Spinal cord (tissue), 10 donors: Measurements from ENCODE around the gene GBGT1. TPM values are rescaled to one million over a fixed set of nuclear protein-coding genes. Genes with fewer than 3 reads are reported as not detected.
"Not testable (repeated sequence)": the region's sequence is repeated elsewhere in the genome, so short reads cannot be mapped to it uniquely, and the experiment has no call there.

ENCODE experiments used
- DNase-seq, 6 donors: peaks; one replicate each; pipeline versions ENCODE4 v3.0.0 to v3.0.0-alpha.2; 2013 to 2015; ENCODE audit warnings: low spot score in 6 of 6, low read depth in 4 of 6
- H3K27ac ChIP-seq: one replicate; pipeline ENCODE4 v1.5.1; 2013; ENCODE audit warnings: low read depth, low read length, control low read depth
- H3K27me3 ChIP-seq: one replicate; pipeline ENCODE4 v1.6.1; 2013; ENCODE audit warnings: low read length; ENCODE audit not compliant: control insufficient read depth, insufficient read depth
- H3K36me3 ChIP-seq: one replicate; pipeline ENCODE4 v1.6.1; 2013; ENCODE audit warnings: low read length; ENCODE audit not compliant: control insufficient read depth, insufficient read depth
- H3K4me1 ChIP-seq: one replicate; pipeline ENCODE4 v1.6.1; 2013; ENCODE audit warnings: low read length; ENCODE audit not compliant: control insufficient read depth, insufficient read depth
- H3K4me3 ChIP-seq: one replicate; pipeline ENCODE4 v1.5.1; 2013; ENCODE audit warnings: low read depth, low read length, control low read depth
- H3K9me3 ChIP-seq: one replicate; pipeline ENCODE4 v1.6.1; 2013; ENCODE audit warnings: low read length; ENCODE audit not compliant: control insufficient read depth, insufficient read depth
- WGBS: methylation state at CpG from one replicate; pipeline ENCODE4 v1.1.5; 2013; ENCODE audit warnings: missing lambda C conversion rate; ENCODE audit not compliant: insufficient coverage; 5-methylcytosine and 5-hydroxymethylcytosine counted together
- long read RNA-seq, 4 donors: transcript quantifications; one replicate each; lab custom pipeline, GENCODE V29; 2026
- polyA plus RNA-seq, 2 donors: library from polyadenylated mRNA; unstranded; fragments of 120-200 nt; gene quantifications; one replicate each; pipeline ENCODE4 v1.2.1, GENCODE V29; 2013; ENCODE audit not compliant: insufficient read length in 2 of 2
- total RNA-seq, 2 donors: library from RNA; depleted of rRNA in 1 of 2; stranded (reverse); fragments of 120-200 nt in 1 of 2; fragments of >200 nt in 1 of 2; gene quantifications; one replicate each; pipeline versions ENCODE4 v1.2.3 to v1.2.4, GENCODE V29; 2013 to 2014
- donor health status: healthy.

GBGT1 gene
- total RNA-seq (1 to 10 TPM; 3.9 to 6.4 TPM), polyA plus RNA-seq (1 to 10 TPM; 5.5 to 8.6 TPM)
- long read RNA-seq, donor 1, partial matches to known transcripts = 0 of 1 reads
- long read RNA-seq, donor 1, other reads (novel, unspliced or antisense) = 0 of 1 reads
- long read RNA-seq, donor 2, partial matches to known transcripts = 0 of 3 reads
- long read RNA-seq, donor 2, other reads (novel, unspliced or antisense) = 0 of 3 reads
- long read RNA-seq, donor 3 = 0 reads
- long read RNA-seq, donor 4, partial matches to known transcripts = 0 of 1 reads
- long read RNA-seq, donor 4, other reads (novel, unspliced or antisense) = 0 of 1 reads

GRCh38 chr9:133163504-133164172 is at the start of gene GBGT1:
Gene GBGT1, minus strand, starts transcription at chr9:133163914. Its CDS starts 1,502 bp downstream, at chr9:133162412.
- no peaks in the 10 kb centered on the region for H3K9me3 ChIP-seq
- WGBS = 2% methylated on average over 56 of the region's 56 CpGs
- peak in 2 of 6 donors; percentile 40 to 62 for DNase-seq
- peaks cover 24% of the 10 kb centered on the region for H3K27me3 ChIP-seq
- H3K27ac ChIP-seq = no peak within 1 kb of the TSS
- peak within 1 kb of the TSS; percentile 45 for H3K4me3 ChIP-seq
- no peaks in the 10 kb centered on the region for H3K36me3 ChIP-seq
- peaks cover 22% of the 10 kb centered on the region for H3K4me1 ChIP-seq

GRCh38 chr9:133210609-133211008 is 46.9 kb upstream of the GBGT1 start:
- Histone ChIP-seq H3K27me3 (no peaks in the 10 kb centered on the region), H3K4me3 (no peak overlapping the region), H3K36me3 (no peaks in the 10 kb centered on the region), H3K4me1 (no peaks in the 10 kb centered on the region), H3K9me3 (no peaks in the 10 kb centered on the region), H3K27ac (no peak overlapping the region)
- 91% methylated on average over 6 of the region's 7 CpGs for WGBS
- no peak for DNase-seq

GRCh38 chr9:133210202-133210532 is 46.5 kb upstream of the GBGT1 start:
- no peaks in the 10 kb centered on the region for H3K9me3 ChIP-seq

GRCh38 chr9:133209327-133210201 is 45.9 kb upstream of the GBGT1 start:
- H3K4me1 ChIP-seq = not testable (repeated sequence)

More at GRCh38 chr9:133210202-133210532, 46.5 kb upstream of the GBGT1 start:
- no peaks in the 10 kb centered on the region for H3K36me3 ChIP-seq
- H3K27ac ChIP-seq = no peak overlapping the region
- no peaks in the 10 kb centered on the region for H3K4me1 ChIP-seq
- H3K27me3 ChIP-seq = no peaks in the 10 kb centered on the region
- no peak overlapping the region for H3K4me3 ChIP-seq
- no peak for DNase-seq
- WGBS = 46% methylated on average over 7 of the region's 7 CpGs

GRCh38 chr9:133208880-133209300 is 45.2 kb upstream of the GBGT1 start, which contains the start of gene OBP2B:
Gene OBP2B, minus strand, starts transcription at chr9:133209250. Its CDS starts 51 bp downstream, at chr9:133209199.
- H3K27me3 ChIP-seq, DNase-seq: not testable (repeated sequence)
- no CpG with 5 or more reads among the region's 18 CpGs for WGBS

More at GRCh38 chr9:133209327-133210201, 45.9 kb upstream of the GBGT1 start:
- H3K4me3 ChIP-seq, H3K27ac ChIP-seq, H3K36me3 ChIP-seq, DNase-seq, H3K9me3 ChIP-seq, H3K27me3 ChIP-seq: not testable (repeated sequence)
- WGBS = 83% methylated on average over 26 of the region's 29 CpGs

GRCh38 chr9:133208171-133208879 is 44.6 kb upstream of the GBGT1 start:
- not testable (repeated sequence) for H3K36me3 ChIP-seq, H3K4me1 ChIP-seq, H3K27me3 ChIP-seq, H3K9me3 ChIP-seq, H3K4me3 ChIP-seq, H3K27ac ChIP-seq, DNase-seq
- WGBS = 93% methylated on average over 5 of the region's 16 CpGs

More at GRCh38 chr9:133208880-133209300, 45.2 kb upstream of the GBGT1 start, which contains the start of gene OBP2B:
- H3K4me3 ChIP-seq, H3K36me3 ChIP-seq, H3K4me1 ChIP-seq, H3K27ac ChIP-seq, H3K9me3 ChIP-seq: not testable (repeated sequence)

GRCh38 chr9:133207540-133208170 is 43.9 kb upstream of the GBGT1 start:
- DNase-seq = no peak
- Histone ChIP-seq H3K27me3 (no peaks in the 10 kb centered on the region), H3K9me3 (no peaks in the 10 kb centered on the region), H3K4me3 (no peak overlapping the region), H3K27ac (no peak overlapping the region), H3K36me3 (no peaks in the 10 kb centered on the region), H3K4me1 (no peaks in the 10 kb centered on the region)
- WGBS = 78% methylated on average over 14 of the region's 16 CpGs

- Histone ChIP-seq H3K4me3 (no peak overlapping the region), H3K36me3 (no peaks in the 10 kb centered on the region), H3K27ac (no peak overlapping the region), H3K27me3 (no peaks in the 10 kb centered on the region), H3K4me1 (no peaks in the 10 kb centered on the region), H3K9me3 (no peaks in the 10 kb centered on the region)
- WGBS = 84% methylated on average over 14 of the region's 14 CpGs
- no peak for DNase-seq
These were observed 43.4 kb upstream of the GBGT1 start for GRCh38 chr9:133207021-133207531.
